GM12865 (cell line): Measurements from ENCODE around the gene SOX10.

Experiments
- DNase-seq: peaks from one replicate; pipeline ENCODE4 v3.0.0; 2010; ENCODE audit warnings: low read depth
- H3K4me3 ChIP-seq: 2 replicates; pipeline ENCODE4 v1.5.1; 2011; ENCODE audit warnings: mild to moderate bottlenecking, low read depth, low read length, control low read depth
- TF ChIP-seq, protein P1 (sequence below): IDR thresholded peaks from 2 replicates; pipeline ENCODE4 v1.5.1; 2011; ENCODE audit warnings: low read length, control low read depth, low read depth, inconsistent platforms; ENCODE audit not compliant: insufficient read depth; ENCODE audit errors: missing control alignments

Gene SOX10

DNA sequence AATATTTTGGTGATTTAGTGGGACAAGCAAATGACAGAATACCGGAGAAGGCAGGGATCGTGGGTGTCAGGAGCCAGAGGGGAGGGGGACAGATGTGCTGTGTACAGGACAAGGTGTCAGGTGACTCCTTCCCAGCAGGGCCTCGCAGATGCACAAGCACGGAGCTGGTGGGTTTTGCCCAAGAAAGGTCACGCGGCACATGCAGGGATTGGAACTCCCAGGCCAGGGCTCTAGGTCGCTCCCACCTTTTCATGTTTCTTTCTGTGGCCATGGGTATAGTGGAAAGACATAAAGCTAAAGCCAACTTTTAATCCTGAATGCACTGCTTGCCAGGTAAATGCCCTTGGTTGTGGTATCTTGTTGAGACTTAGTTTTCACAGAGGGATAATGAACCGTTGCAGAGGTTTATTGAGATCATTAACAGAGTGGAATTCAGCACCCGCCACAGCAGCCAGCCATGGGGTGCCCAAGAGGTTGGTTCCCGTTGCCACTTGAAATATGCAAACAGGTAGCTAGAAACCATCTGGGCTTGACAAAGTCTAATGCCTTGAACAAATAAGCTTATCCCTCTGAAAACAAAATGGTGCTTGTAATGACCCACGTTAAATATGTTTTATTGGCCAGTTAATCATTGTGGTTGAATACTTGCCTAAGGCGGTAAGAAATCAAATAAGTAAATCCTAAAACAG, 41.1 kb downstream of the SOX10 start:
- H3K4me3 ChIP-seq: no peak overlapping the region
- DNase-seq: no peak
- TF ChIP-seq, protein P1, sequence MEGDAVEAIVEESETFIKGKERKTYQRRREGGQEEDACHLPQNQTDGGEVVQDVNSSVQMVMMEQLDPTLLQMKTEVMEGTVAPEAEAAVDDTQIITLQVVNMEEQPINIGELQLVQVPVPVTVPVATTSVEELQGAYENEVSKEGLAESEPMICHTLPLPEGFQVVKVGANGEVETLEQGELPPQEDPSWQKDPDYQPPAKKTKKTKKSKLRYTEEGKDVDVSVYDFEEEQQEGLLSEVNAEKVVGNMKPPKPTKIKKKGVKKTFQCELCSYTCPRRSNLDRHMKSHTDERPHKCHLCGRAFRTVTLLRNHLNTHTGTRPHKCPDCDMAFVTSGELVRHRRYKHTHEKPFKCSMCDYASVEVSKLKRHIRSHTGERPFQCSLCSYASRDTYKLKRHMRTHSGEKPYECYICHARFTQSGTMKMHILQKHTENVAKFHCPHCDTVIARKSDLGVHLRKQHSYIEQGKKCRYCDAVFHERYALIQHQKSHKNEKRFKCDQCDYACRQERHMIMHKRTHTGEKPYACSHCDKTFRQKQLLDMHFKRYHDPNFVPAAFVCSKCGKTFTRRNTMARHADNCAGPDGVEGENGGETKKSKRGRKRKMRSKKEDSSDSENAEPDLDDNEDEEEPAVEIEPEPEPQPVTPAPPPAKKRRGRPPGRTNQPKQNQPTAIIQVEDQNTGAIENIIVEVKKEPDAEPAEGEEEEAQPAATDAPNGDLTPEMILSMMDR: no peak

DNA sequence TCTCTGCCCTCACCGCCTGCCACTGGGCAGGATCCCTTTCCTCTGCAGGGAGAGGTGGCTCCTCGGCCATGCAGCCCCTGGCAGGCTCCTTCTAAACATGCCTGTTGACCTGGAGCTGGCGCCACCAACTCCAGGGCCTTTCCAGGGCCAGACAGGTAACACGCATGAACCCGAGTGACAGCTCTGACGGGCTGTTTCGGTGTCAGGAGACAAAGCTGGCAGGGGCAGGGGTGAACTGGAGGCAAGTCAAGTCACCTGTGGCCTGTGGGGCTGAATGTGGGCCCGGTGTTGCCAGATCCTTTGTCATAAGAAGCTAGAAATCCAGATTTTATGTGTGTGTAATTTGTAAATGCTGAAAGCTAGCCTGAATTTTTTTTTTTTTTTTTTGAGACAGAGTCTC, 42.2 kb downstream of the SOX10 start:
- DNase-seq: no peak
- H3K4me3 ChIP-seq: no peak overlapping the region
- TF ChIP-seq, protein P1: no peak

DNA sequence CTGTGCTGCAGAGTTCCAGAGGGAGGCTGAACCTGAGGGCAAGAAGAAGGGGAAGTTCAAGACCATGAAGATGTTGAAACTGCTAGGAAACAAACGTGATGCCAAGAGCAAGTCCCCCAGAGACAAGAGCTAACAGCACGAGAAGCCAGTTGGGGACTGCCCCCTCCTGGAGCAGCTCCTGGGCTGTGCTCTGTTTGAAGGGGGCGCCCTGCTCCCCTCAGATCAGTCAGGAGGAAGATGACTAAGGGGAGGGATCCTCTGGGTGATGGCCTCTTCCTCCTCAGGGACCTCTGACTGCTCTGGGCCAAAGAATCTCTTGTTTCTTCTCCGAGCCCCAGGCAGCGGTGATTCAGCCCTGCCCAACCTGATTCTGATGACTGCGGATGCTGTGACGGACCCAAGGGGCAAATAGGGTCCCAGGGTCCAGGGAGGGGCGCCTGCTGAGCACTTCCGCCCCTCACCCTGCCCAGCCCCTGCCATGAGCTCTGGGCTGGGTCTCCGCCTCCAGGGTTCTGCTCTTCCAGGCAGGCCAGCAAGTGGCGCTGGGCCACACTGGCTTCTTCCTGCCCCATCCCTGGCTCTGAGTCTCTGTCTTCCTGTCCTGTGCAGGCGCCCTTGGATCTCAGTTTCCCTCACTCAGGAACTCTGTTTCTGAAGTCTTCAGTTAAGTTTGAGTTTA, 43.5 kb downstream of the SOX10 start:
- no peak for DNase-seq

DNA sequence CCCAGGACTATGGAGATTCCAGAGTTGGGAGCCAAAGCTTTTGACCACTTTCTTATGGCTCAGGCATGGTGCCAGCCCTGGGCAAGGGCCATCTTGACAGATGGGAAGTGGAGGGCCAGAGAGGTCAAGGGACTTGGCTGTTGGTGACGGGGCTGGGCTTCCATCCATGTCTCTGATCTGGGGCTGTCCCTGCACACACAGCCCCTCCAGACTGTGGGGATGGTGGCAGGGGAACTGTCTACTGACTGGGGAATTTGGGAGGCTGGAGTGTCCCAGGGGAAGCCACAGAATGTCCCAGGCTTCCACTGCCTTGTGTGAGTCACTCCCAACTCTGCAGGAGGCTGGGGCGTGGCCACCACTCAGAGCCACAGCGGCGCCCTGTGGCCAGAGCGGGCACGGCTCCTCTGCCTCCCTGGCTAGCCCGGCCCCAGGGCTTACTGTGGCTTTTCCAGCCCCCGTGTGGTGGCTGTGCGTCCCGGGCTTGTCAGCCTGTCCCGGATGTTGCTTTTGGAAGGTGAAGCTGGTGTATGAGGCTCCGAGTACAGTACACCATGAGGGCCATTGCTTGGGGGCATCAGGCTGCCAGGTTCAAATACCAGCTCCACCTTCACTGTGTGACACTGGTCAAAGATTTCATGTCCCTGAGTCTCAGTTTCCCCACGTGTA, 50.5 kb downstream of the SOX10 start:
- DNase-seq: peak; percentile 84
- no peak overlapping the region for H3K4me3 ChIP-seq
- TF ChIP-seq, protein P1: peak; percentile 99

More for the DNA sequence above, 43.5 kb downstream of the SOX10 start:
- TF ChIP-seq, protein P1: no peak
- no peak overlapping the region for H3K4me3 ChIP-seq

DNA sequence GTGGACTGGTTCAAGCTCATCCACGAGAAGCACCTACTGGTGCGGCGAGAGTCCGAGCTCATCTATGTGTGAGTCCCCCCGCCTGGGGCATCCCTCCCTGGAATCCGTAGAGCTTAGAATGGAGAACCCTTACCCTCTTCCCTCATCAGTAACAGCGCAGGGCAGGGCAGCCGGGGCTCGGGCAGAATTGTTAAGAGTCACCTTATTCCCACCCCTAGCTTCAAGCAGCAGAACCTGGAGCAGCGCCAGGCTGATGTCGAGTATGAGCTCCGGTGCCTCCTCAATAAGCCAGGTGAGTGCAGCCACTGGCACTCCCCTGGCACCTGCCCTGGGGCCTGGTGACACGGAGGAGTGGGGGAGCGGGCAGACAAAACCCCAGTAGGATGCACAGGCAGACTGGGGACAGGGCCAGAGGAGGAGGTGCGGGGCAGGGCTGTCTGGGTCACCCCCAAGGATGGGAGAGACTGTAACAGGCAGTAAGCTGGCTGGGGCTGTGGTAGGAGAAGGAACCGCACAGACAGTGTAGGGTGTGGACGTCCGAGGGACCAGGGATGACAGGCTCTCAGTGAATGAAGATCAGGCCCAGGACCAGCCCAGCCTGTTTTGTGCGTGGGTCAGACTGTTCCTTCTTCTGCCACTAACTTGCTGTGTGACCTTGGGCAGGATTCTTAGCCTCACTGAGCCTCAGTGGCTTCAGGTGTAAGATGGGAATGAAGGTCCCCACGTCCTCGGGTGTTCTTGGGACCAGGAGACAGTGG, 51.4 kb downstream of the SOX10 start:
- no peak overlapping the region for H3K4me3 ChIP-seq
- DNase-seq: no peak
- TF ChIP-seq, protein P1: no peak

DNA sequence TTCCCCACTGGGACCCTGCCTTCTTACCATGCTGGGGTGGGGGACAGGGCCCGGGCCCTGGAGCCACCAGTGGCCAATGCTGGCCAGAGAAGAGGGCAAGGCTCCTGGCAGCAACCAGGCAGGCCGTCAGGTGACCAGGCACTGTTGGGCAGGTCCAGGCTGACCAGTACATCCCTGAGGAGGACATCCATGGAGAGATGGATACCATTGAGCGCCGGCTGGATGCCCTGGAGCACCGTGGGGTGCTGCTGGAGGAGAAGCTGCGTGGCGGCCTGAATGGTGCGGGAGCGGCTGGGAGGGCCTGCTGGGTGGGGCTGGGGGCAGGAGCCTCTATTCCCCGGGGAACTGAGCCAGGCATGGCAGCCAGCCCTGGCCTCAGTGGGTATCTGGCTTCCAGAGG, 52.0 kb downstream of the SOX10 start:
- no peak for DNase-seq
- no peak overlapping the region for H3K4me3 ChIP-seq
- TF ChIP-seq, protein P1: no peak
